Activated gamma-delta T cell (primary cell): ENCODE data around the gene GPATCH8.
"Not testable (repeated sequence)": the region's sequence is repeated elsewhere in the genome, so short reads cannot be mapped to it uniquely, and the experiment has no call there.

Source experiments
- DNase-seq: peaks from one replicate; lab custom pipeline; 2025; lab: John Stamatoyannopoulos, UW
- total RNA-seq, 2 donors: gene quantifications; one replicate each; lab custom pipeline; 2026; lab: John Stamatoyannopoulos, UW

GPATCH8 gene
- total RNA-seq, result 93.4 to 96.1 reads per million in 2 donors

- peak; percentile 95 for DNase-seq
Measured at GRCh38 chr17:44503147-44504029, at the start of gene GPATCH8. Gene GPATCH8 (minus strand): TSS chr17:44503406. CDS start chr17:44503370, 36 bp downstream.

- DNase-seq, result no peak
Measured at GRCh38 chr17:44552361-44552760, 49.2 kb upstream of the GPATCH8 start.

GRCh38 chr17:44549686-44550085, 46.5 kb upstream of the GPATCH8 start:
- DNase-seq, result no peak

- no peak for DNase-seq
Measured at GRCh38 chr17:44548376-44549230, 45.4 kb upstream of the GPATCH8 start.

- no peak for DNase-seq
Measured at GRCh38 chr17:44547625-44548267, 44.5 kb upstream of the GPATCH8 start.

GRCh38 chr17:44546671-44547606, 43.7 kb upstream of the GPATCH8 start:
- no peak for DNase-seq

GRCh38 chr17:44543905-44544523, 40.8 kb upstream of the GPATCH8 start:
- DNase-seq, result no peak

GRCh38 chr17:44543213-44543904, 40.2 kb upstream of the GPATCH8 start:
- DNase-seq, result no peak

GRCh38 chr17:44541884-44542581, 38.8 kb upstream of the GPATCH8 start:
- DNase-seq, result no peak

GRCh38 chr17:44540246-44541084, 37.3 kb upstream of the GPATCH8 start:
- DNase-seq, result no peak

GRCh38 chr17:44539673-44540072, 36.5 kb upstream of the GPATCH8 start:
- DNase-seq, result no peak

GRCh38 chr17:44537922-44538321, 34.7 kb upstream of the GPATCH8 start:
- DNase-seq, result not testable (repeated sequence)

- no peak for DNase-seq
Measured at GRCh38 chr17:44536090-44536953, 33.1 kb upstream of the GPATCH8 start.

- peak; percentile 31 for DNase-seq
Measured at GRCh38 chr17:44533533-44534246, 30.5 kb upstream of the GPATCH8 start.

- no peak for DNase-seq
Measured at GRCh38 chr17:44530896-44531418, 27.8 kb upstream of the GPATCH8 start.

- DNase-seq, result no peak
Measured at GRCh38 chr17:44529864-44530263, 26.7 kb upstream of the GPATCH8 start.
